OCI-M2 (cell line): Measurements from ENCODE around the gene NOL11.
"Not testable (repeated sequence)": the region's sequence is repeated elsewhere in the genome, so short reads cannot be mapped to it uniquely, and the experiment has no call there.

Source experiments
- DNase-seq: peaks from one replicate; lab custom pipeline; 2025; ENCODE audit not compliant: unreplicated experiment; lab: John Stamatoyannopoulos, UW

The NOL11 gene

DNA sequence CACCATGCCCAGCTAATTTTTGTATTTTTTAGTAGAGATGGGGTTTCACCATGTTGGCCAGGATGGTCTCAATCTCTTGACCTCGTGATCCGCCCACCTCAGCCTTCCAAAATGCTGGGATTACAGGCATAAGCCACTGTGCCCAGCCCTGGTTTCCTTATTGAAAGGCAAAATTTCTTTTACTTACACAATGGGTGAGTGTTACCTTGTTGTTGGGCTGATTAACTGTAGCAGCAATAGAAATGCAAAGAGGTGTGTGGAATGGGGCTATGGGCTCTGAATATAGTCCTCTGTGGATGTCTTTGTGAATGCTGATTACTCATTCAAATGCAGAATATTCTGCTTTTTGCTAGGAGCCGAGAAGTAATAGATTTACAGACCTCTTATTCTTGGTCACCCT is 34.4 kb downstream of the NOL11 start:
- not testable (repeated sequence) for DNase-seq

DNA sequence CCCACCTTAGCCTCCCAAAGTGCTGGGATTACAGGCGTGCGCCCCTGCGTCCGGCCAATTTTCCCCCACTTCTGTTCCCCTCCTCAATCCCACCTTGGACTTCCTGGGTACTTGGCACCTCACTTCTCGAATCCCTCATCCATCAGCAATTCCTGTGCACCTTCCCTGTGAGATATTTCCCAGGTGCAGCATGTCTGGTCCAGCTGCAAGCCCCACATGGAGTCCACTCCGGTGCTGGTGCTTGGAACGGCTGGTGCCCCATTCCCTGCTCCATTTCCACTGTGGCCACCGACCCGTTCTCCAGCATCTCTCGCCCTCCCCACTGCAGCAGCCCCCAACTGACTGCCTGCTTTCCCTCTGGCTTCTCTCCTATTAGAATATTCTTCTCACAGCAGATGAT is 35.3 kb downstream of the NOL11 start:
- no peak for DNase-seq

DNA sequence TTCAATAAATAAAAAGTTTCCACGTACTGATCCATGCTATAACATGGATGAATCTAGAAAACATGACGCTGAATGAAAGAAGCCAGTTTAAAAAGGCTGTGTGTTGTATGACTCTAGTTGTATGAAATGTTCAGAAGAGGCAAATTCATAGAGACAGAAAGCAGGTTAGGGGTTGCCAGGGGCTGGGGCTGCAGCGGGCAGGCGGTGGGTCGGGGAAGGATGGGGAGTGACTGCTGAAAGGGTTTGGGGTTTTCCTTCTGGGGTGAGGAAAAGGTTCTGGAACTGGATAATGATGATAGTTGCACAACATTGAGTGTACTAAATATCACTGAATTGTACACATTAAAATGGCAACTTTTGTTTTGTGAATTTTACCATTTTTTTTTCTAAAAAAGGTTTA is 36.3 kb downstream of the NOL11 start:
- DNase-seq, result no peak

DNA sequence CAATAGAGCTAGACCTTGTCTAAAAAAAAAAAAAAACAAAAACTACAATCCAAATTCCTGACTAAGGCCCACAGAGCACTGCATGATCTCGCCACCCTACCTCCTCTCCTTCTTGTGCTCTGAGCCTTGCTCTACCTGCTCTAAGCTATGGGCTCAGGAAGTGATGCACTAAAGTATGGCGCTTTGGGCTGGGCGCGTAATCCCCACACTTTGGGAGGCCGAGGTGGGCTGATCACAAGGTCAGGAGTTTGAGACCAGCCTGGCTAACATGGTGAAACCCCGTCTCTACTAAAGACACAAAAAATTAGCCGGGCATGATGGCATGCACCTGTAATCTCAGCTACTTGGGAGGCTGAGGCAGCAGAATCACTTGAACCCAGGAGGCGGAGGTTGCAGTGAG is 37.0 kb downstream of the NOL11 start:
- DNase-seq, result not testable (repeated sequence)

DNA sequence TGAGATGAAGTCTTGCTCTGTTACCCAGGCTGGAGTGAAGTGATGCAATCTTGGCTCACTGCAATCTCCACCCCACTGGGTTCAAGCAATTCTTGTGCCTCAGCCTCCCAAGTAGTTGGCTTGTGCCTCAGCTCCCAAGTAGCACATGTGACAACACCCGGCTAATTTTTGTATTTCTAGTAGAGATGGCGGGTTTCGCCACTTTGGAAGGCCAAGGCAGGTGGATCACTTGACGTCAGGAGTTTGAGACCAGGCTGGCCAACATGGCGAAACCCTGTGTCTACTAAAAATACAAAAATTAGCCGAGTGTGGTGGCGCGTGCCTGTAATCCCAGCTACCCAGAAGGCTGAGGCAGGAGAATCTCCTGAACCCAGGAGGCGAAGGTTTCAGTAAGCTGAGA is 39.0 kb downstream of the NOL11 start:
- DNase-seq, result not testable (repeated sequence)

DNA sequence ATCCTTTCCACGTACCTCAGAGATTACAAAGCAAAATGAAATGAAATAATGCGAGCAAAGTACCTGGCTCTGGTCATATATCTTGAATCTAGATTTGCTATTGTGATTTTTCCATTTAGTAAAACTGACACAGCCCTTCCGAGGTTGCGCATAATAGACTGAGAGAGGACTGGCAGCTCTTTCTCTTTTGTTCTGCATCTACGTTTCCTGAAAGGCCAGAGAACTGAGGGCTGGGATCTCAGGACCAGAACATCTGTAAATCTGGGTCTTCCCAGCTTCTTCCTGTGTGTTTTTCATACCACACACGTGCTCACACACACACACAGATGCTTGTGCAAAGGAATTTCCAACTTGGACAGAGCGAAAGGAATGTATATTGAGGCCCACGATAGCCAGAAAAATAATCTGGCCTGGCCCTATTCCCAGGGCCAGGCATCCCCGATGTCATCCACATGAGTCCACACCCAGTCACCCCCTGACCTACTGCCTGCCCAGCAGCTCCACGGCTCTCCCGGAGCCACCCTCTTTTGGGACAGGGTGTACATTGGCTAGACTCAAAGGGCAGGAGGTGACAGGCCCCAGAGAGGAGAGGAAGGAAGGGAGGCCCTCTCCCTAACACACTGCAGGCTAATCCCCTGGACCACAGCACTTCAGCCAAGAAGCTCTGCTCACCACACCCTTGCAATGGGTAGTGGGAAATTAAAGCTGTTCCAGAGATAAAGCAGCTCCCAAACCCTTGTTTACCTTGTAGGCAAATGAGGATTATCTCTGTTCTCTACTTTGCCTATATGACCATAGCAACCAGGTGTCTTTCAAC is 41.8 kb downstream of the NOL11 start:
- DNase-seq, result no peak

DNA sequence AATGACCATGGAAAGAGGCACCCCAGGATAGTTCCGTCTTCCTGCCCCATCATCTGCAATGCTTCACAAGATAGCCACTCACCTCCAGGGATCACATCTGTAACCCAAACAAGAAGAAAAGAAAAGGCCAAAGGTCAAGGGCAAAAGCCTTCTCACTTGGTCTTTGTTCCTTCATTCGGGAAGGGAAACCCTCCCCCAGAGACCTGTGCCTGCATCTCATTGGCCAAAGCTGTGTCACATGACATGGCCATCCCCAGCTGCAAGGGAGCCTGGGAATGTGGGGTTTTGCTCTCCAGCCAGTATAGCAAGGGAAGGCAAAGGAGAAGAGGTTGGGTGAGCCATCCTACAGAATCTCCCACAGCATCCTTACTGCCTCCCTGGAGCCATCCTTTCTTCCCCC is 47.9 kb downstream of the NOL11 start:
- no peak for DNase-seq

DNA sequence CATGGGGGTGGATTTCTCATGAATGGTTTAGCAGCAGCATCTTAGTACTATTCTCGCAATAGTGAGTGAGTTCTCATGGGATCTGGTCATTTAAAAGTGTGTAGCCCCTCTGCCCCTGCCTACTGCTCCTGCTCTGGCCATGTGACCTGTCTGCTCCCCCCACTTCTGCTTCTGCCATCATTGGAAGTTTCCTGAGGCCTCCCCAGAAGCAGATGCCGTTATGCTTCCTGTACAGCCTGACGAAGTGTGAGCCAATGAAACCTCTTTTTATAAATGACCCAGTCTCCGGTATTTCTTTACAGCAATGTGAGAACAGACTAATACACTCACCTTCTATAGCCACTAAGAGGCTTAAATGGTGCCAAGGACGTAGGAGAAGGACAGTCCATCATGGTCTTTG is 51.5 kb downstream of the NOL11 start:
- no peak for DNase-seq

DNA sequence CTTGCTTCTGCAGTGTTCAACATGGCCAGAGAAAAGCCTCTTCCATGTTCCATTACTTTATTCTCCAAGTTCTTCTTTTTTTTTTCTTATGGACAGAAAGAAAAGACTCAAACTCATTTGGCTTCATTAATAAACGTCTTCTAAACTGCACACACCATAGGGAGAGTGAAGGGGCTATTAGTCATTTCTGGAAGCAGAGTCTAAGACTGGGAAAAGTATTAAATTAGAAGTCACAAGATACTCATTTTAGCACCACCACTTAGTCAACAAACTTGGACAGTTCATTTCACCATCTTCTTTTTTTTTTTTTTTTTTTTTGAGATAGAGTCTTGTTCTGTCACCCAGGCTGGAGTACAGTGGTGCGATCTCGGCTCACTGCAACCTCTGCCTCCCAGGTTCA is 52.8 kb downstream of the NOL11 start:
- no peak for DNase-seq

DNA sequence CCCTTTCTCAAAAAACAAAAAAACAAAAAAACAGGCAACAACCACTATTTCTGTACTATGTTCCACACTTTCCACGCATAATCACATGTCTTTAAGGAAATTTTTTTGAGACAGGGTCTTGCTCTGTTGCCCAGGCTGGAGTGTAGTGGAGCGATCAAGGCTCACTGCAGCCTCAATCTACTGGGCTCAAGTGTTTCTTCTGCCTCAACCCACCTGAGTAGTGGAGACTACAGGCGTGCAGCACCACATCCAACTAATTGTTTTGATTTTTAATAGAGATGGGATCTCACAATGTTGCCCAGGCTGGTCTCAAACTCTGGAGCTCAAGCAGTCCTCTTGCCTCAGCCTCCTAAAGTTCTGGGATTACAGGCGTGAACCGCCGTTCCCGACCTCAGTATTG is 54.9 kb downstream of the NOL11 start:
- DNase-seq, result no peak

DNA sequence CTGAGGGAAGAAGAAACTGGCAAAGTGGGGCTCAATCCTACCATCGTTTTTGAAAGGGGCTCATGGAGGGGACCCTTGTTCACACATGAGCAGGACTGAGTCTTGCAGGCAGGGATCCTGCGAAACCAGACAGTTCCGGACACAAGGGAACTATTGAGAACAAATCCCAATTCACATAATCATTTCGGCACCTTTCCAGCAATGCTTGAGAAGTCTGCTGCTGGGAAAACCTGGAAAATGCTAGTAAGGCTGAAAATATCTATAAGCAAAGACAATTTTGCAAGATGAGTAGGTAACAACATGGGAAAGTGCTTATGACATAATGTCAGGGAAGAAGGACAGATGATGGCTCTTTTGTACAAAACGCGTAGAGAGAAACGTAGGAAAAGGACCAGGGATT is 55.5 kb downstream of the NOL11 start:
- no peak for DNase-seq

DNA sequence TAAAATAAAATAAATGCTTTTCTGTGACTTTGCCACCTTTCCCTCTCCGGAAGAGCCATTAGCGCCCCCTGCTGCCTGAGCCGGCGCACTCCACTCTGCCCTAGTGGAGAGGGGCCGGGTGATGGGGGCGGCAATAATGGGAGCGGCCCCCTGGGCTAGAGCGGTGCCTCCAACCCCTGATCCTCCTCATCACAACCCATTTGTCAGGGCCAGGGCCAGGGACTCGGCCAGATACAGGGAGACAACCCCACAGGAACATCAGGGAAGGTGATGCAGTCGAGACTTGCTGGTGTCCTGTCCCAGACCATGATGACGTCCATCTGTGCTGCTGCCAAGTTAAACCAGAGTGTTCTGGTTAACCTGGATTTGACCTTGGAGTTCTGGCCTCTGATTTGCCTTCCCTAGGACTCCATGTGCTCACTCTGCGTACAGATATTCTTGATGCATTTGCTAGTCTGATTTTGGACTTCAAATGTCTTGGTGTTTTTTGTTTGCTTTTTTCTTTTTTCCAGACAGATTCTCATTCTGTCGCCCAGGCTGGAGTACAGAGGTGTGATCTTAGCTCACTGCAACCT is 61.4 kb downstream of the NOL11 start:
- DNase-seq, result no peak

DNA sequence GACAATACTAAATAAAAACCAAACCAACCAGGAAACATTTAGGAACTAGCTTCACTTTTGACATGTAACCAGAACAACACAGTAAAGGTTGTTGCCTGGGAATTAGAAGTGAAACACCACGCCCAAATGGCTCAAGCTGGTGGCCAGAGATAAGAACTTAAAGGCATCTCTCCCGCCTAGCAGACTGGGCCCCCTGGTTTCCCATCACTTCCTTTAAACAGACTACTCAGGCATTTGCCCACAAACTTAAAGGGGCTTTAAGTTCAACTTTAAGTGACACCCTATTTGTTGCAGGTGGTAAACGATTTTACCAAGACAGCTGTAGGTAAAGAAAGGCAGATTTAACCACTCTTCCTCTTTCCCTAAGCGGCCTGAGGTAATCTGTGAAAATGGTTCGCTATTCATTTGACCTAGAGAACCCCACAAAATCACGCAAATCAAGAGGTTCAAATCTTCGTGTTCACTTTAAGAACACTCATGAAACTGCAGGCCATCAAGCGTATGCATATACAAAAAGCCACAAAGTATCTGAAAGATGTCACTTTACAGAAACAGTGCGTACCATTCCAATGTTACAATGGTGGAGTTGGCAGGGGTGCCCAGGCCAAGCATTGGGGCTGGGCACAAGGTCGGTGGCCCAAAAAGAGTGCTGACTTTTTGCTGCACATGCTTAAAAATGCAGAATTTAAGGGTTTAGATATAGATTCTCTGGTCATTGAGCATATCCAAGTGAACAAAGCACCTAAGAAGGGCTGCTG is 66.8 kb downstream of the NOL11 start:
- DNase-seq, result peak; percentile 61

DNA sequence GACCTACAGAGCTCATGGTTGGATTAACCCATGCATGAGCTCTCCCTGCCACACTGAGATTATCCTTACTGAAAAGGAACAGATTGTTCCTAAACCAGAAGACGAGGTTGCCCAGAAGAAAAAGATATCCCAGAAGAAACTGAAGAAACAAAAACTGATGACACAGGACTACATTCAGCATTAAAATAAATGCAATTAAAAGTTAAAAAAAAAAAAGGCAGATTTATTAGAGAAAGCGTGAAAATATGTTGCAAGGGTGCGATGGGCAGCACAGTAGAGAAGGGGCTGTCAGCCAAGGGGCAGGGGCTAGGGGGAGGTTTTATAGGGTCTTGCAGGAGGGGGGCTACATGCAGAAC is 67.4 kb downstream of the NOL11 start:
- DNase-seq, result no peak

DNA sequence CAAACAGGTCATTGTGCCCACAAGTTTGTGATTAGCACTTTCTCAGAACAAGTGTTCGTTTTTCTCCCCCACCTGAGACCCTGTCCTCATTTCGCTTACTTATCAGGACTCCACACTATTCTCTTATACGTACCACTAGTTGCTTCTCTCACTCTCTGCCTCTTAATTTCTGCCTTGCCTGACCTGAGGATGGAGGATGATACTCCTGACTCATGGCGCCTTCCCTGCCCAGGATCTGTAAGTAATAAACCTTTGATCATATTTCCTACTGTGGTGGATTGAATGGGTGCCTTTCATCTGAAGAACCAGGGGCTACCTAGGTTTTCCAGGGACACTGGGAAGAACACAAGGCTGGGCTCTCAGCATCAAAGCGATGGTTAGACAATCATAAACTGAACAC is 67.8 kb downstream of the NOL11 start:
- no peak for DNase-seq
